H1 (cell line): ENCODE results near the gene SLC39A13. TPM values are rescaled to one million over a fixed set of nuclear protein-coding genes. Genes with fewer than 3 reads are reported as not detected.

Experiments used
- CTCF ChIA-PET: fragments of 300-600 bp; sonication (Branson Sonifier 250); formaldehyde crosslinking; loops from one replicate; lab custom pipeline; 2021; ENCODE audit not compliant: partially characterized antibody; lab: Charles Lee
- POLR2A ChIA-PET: fragments of 300-600 bp; sonication (Branson Sonifier 250); formaldehyde crosslinking; loops from one replicate; lab custom pipeline; 2021; ENCODE audit warnings: inconsistent platforms; ENCODE audit not compliant: partially characterized antibody; lab: Charles Lee
- DNase-seq, 2 experiments: peaks; one replicate each; pipeline versions ENCODE4 v3.0.0 to v3.0.0-alpha.2; 2010 to 2022; ENCODE audit warnings: low spot score in 2 of 2, low read depth in 1 of 2, mixed read lengths in 1 of 2
- FAIRE-seq: peaks from 2 replicates; lab custom pipeline; 2011; peaks lifted over from hg19 to GRCh38; lab: Jason Lieb, UNC
- H2AFZ ChIP-seq: 2 replicates; pipeline ENCODE4 v1.8.1; 2012; ENCODE audit warnings: low read length, inconsistent platforms
- H2AK5ac ChIP-seq: 2 replicates; pipeline ENCODE4 v1.6.1; 2013; ENCODE audit warnings: low read depth, low read length
- H2BK120ac ChIP-seq: replicated peaks from 2 replicates; pipeline ENCODE3; 2013; ENCODE audit warnings: low read depth, low read length, inconsistent platforms
- H2BK12ac ChIP-seq: 2 replicates; pipeline ENCODE4 v1.6.1; 2013; ENCODE audit warnings: low read depth, low read length
- H2BK15ac ChIP-seq: 2 replicates; pipeline ENCODE4 v1.6.1; 2013; ENCODE audit warnings: low read length
- H2BK20ac ChIP-seq: 2 replicates; pipeline ENCODE4 v1.6.1; 2013; ENCODE audit warnings: low read length
- H2BK5ac ChIP-seq: 2 replicates; pipeline ENCODE4 v1.6.1; 2013; ENCODE audit warnings: low read depth, low read length
- H3K14ac ChIP-seq: 2 replicates; pipeline ENCODE4 v1.6.1; 2013; ENCODE audit warnings: inconsistent platforms; ENCODE audit not compliant: insufficient read length
- H3K18ac ChIP-seq: 2 replicates; pipeline ENCODE4 v1.6.1; 2013; ENCODE audit warnings: low read length; ENCODE audit errors: extremely low read depth
- H3K23ac ChIP-seq: 2 replicates; pipeline ENCODE4 v1.6.1; 2013; ENCODE audit warnings: inconsistent platforms; ENCODE audit not compliant: insufficient read length
- H3K23me2 ChIP-seq: 2 replicates; pipeline ENCODE4 v1.6.1; 2013; ENCODE audit warnings: low read depth, low read length
- H3K27ac ChIP-seq: 2 replicates; pipeline ENCODE4 v1.6.1; 2011; ENCODE audit warnings: low read depth, low read length, inconsistent platforms
- H3K27me3 ChIP-seq, 4 experiments: replicated peaks in 1 of 4; 1 replicate in 1 of 4; 2 replicates in 3 of 4; pipeline versions ENCODE4 v1.6.1 to v1.8.1; 2011 to 2013; ENCODE audit warnings: low read length in 3 of 4, mild to moderate bottlenecking in 3 of 4, inconsistent platforms in 2 of 4, mixed read lengths in 2 of 4, moderate library complexity in 1 of 4; ENCODE audit not compliant: control insufficient read depth in 3 of 4, insufficient read depth in 3 of 4; ENCODE audit errors: extremely low read depth in 1 of 4
- H3K36me3 ChIP-seq, 4 experiments: 2 replicates each; pipeline versions ENCODE4 v1.6.1 to v1.8.1; 2011 to 2013; ENCODE audit warnings: mild to moderate bottlenecking in 4 of 4, low read length in 3 of 4, moderate library complexity in 2 of 4, control low read depth in 1 of 4, inconsistent platforms in 1 of 4; ENCODE audit not compliant: insufficient read depth in 4 of 4, control insufficient read depth in 2 of 4
- H3K4ac ChIP-seq: replicated peaks from 2 replicates; pipeline ENCODE3; 2013; ENCODE audit warnings: low read length, low read depth, mixed read lengths, inconsistent platforms; ENCODE audit not compliant: insufficient read length
- H3K4me1 ChIP-seq, 4 experiments: replicated peaks in 1 of 4; 1 replicate in 1 of 4; 2 replicates in 3 of 4; pipeline versions ENCODE4 v1.6.1 to v1.8.1; 2011 to 2013; ENCODE audit warnings: low read length in 3 of 4, inconsistent platforms in 2 of 4, mixed read lengths in 1 of 4; ENCODE audit not compliant: insufficient read depth in 4 of 4, control insufficient read depth in 3 of 4
- H3K4me2 ChIP-seq, 2 experiments: 2 replicates each; pipeline versions ENCODE4 v1.6.1 to v1.8.1; 2011 to 2013; ENCODE audit warnings: low read depth in 2 of 2, low read length in 2 of 2, control low read depth in 1 of 2, inconsistent platforms in 1 of 2, mild to moderate bottlenecking in 1 of 2; ENCODE audit not compliant: insufficient read depth in 1 of 2
- H3K4me3 ChIP-seq, 4 experiments: fragments of 200-600, 300-600 bp in 1 of 4; sonication (generic), shearing (Covaris generic), sonication (Bioruptor Twin) in 1 of 4; 2 replicates each; pipeline versions ENCODE4 v1.5.1 to v1.8.1; 2011 to 2016; ENCODE audit warnings: low read length in 4 of 4, low read depth in 3 of 4, control low read depth in 2 of 4, inconsistent platforms in 2 of 4, mild to moderate bottlenecking in 2 of 4, mixed read lengths in 1 of 4, moderate library complexity in 1 of 4; ENCODE audit not compliant: insufficient read depth in 2 of 4; ENCODE audit errors: extremely low read depth in 1 of 4
- H3K56ac ChIP-seq: replicated peaks from 2 replicates; pipeline ENCODE3; 2013; ENCODE audit warnings: low read depth, mild to moderate bottlenecking, mixed read lengths, low read length, inconsistent platforms; ENCODE audit not compliant: insufficient read length
- H3K79me1 ChIP-seq: 2 replicates; pipeline ENCODE4 v1.6.1; 2013; ENCODE audit warnings: low read depth, low read length, control low read depth
- H3K79me2 ChIP-seq, 2 experiments: 2 replicates each; pipeline versions ENCODE4 v1.6.1 to v1.8.1; 2012 to 2013; ENCODE audit warnings: low read length in 2 of 2, mild to moderate bottlenecking in 2 of 2, inconsistent platforms in 1 of 2; ENCODE audit not compliant: insufficient read depth in 2 of 2, control insufficient read depth in 1 of 2
- H3K9ac ChIP-seq, 4 experiments: replicated peaks in 1 of 4; 1 replicate in 1 of 4; 2 replicates in 3 of 4; pipeline versions ENCODE4 v1.6.1 to v1.8.1; 2011 to 2013; ENCODE audit warnings: low read depth in 3 of 4, low read length in 3 of 4, control low read depth in 2 of 4, mild to moderate bottlenecking in 2 of 4, moderate library complexity in 2 of 4, inconsistent platforms in 1 of 4; ENCODE audit errors: extremely low read depth in 1 of 4
- H3K9me3 ChIP-seq, 2 experiments: 2 replicates each; pipeline versions ENCODE4 v1.6.1 to v1.8.1; 2012 to 2013; ENCODE audit warnings: mild to moderate bottlenecking in 2 of 2, moderate library complexity in 2 of 2, control low read depth in 1 of 2, inconsistent platforms in 1 of 2, low read depth in 1 of 2, low read length in 1 of 2, mixed read lengths in 1 of 2; ENCODE audit not compliant: insufficient read depth in 2 of 2
- H4K20me1 ChIP-seq, 2 experiments: replicated peaks in 1 of 2; 2 replicates each; pipeline versions ENCODE3 to v1.8.1; 2011 to 2013; ENCODE audit warnings: inconsistent platforms in 2 of 2, low read length in 2 of 2, mild to moderate bottlenecking in 1 of 2; ENCODE audit not compliant: insufficient read depth in 2 of 2, control insufficient read depth in 1 of 2
- H4K5ac ChIP-seq: 2 replicates; pipeline ENCODE4 v1.6.1; 2013; ENCODE audit warnings: low read length, low read depth, mixed read lengths, inconsistent platforms; ENCODE audit not compliant: insufficient read length
- H4K8ac ChIP-seq: 2 replicates; pipeline ENCODE4 v1.8.0; 2013; ENCODE audit warnings: mild to moderate bottlenecking, moderate library complexity, low read length, inconsistent platforms; ENCODE audit not compliant: insufficient read depth; ENCODE audit errors: extremely low read depth
- H4K91ac ChIP-seq: replicated peaks from 2 replicates; pipeline ENCODE3; 2013; ENCODE audit warnings: low read length, mixed read lengths, inconsistent platforms; ENCODE audit not compliant: insufficient read length
- FOSL1 ChIP-seq: IDR thresholded peaks from 2 replicates; pipeline ENCODE4 v1.6.1; 2011; ENCODE audit warnings: mild to moderate bottlenecking, low read depth, low read length, moderate library complexity; ENCODE audit not compliant: insufficient read depth
- KDM5A ChIP-seq: fragments of 200-600 bp; IDR thresholded peaks from 2 replicates; pipeline ENCODE4 v1.7.1; 2012; ENCODE audit warnings: mild to moderate bottlenecking, low read length, inconsistent platforms, mixed read lengths
- SAP30 ChIP-seq: fragments of 300-600 bp; sonication (generic); IDR thresholded peaks from 2 replicates; pipeline ENCODE4 v1.7.1; 2012; ENCODE audit warnings: low read length, moderate library complexity, mild to moderate bottlenecking, inconsistent platforms; ENCODE audit not compliant: insufficient read depth, insufficient replicate concordance
- WGBS, 2 experiments: shearing (Covaris generic) in 1 of 2; methylation state at CpG; one replicate each; pipeline versions ENCODE4 v1.1.6 to v1.1.7; 2013 to 2015; ENCODE audit warnings: low lambda C conversion rate in 2 of 2, mixed read lengths in 2 of 2, inconsistent platforms in 1 of 2, low coverage in 1 of 2, missing lambda C conversion rate in 1 of 2; ENCODE audit not compliant: insufficient replicate concordance in 2 of 2, insufficient coverage in 1 of 2, insufficient read length in 1 of 2; ENCODE audit errors: extremely low coverage in 1 of 2, missing lambda C conversion rate in 1 of 2; 5-methylcytosine and 5-hydroxymethylcytosine counted together
- polyA plus RNA-seq, 7 experiments: library from polyadenylated mRNA; depleted of rRNA in 3 of 7; stranded (reverse) in 5 of 7; unstranded in 2 of 7; fragments of >200 nt in 5 of 7; fragments of 200-250 nt in 2 of 7; gene quantifications; 1 replicate in 5 of 7; 2 replicates in 1 of 7; 4 replicates in 1 of 7; pipeline versions ENCODE4 v1.2.1 to v1.2.3, GENCODE V29; 2011 to 2013; ENCODE audit warnings: missing spikeins in 2 of 7, mixed read lengths in 2 of 7
- total RNA-seq: library from RNA; stranded (reverse); fragmentation: NEBNext Ultra II Directional; extraction: Animal tissue kit (Norgen Biotek cat#: 25700); gene quantifications from 2 replicates; pipeline ENCODE4 v1.2.1, GENCODE V29; 2021
- TF ChIP-seq, protein P1 (sequence below): IDR thresholded peaks from 2 replicates; pipeline ENCODE4 v1.6.1; 2012; ENCODE audit warnings: low read length, inconsistent platforms

The SLC39A13 gene
- total and polyA plus RNA-seq, 2 of the 8 experiments (the other 6 are each of a cell fraction or from before 2014, with no cell fraction given), result 23.2 to 30.0 TPM

DNA sequence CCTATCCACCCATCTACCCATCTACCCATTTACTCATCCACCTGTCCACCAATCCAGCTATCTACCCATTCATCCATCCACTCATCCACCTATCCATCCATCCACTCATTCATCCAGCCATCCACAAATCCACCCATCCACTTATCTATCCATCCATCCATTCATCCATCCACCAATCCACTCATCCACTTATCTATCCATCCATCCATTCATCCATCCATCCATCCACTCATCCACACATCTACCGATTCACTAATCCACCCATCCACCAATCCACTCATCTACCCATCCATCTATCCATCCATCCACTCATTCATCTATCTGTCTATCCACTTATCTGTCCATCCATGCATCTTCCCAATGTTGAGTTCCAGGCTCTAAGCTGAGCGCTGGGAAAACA is 28.3 kb upstream of the SLC39A13 start:
- Histone ChIP-seq H4K8ac (no peak overlapping the region), H2AFZ (no peak overlapping the region), H3K23me2 (peaks cover 9% of the 10 kb centered on the region; the same call in 1 of the 2 replicates), H3K4me2 (no peak overlapping the region), H2BK20ac (no peak overlapping the region), H3K9ac (no peak overlapping the region), H2BK120ac (no peak overlapping the region), H3K4ac (no peak overlapping the region), H3K14ac (no peak overlapping the region), H3K27ac (no peak overlapping the region), H2AK5ac (no peak overlapping the region), H3K4me3 (no peak overlapping the region), H3K4me1 (peaks cover 0 to 5% (median 2%) of the 10 kb centered on the region in 4 experiments; a peak in 5 of 7 replicates), H3K79me2 (no peaks in the 10 kb centered on the region), H3K9me3 (no peaks in the 10 kb centered on the region), H3K23ac (no peak overlapping the region), H4K20me1 (peaks cover 0 to 2% of the 10 kb centered on the region in 2 experiments), H3K56ac (peak overlapping the region; percentile 93), H2BK12ac (no peak overlapping the region), H3K79me1 (no peaks in the 10 kb centered on the region), H3K36me3 (no peaks in the 10 kb centered on the region), H3K27me3 (no peaks in the 10 kb centered on the region), H2BK15ac (no peak overlapping the region), H4K5ac (no peak overlapping the region), H3K18ac (no peak overlapping the region), H4K91ac (no peak overlapping the region), H2BK5ac (no peak overlapping the region)
- ChIA-PET CTCF (interaction anchor here (2.9 kb wide), 1 partner anchor 9 kb away, joined by 8 read pairs; no protein-coding TSS in a partner anchor), POLR2A (no interaction called here)
- FAIRE-seq (no peak), DNase-seq (no peak)
- TF ChIP-seq SAP30 (no peak), FOSL1 (no peak), KDM5A (no peak)
- TF ChIP-seq, protein P1, sequence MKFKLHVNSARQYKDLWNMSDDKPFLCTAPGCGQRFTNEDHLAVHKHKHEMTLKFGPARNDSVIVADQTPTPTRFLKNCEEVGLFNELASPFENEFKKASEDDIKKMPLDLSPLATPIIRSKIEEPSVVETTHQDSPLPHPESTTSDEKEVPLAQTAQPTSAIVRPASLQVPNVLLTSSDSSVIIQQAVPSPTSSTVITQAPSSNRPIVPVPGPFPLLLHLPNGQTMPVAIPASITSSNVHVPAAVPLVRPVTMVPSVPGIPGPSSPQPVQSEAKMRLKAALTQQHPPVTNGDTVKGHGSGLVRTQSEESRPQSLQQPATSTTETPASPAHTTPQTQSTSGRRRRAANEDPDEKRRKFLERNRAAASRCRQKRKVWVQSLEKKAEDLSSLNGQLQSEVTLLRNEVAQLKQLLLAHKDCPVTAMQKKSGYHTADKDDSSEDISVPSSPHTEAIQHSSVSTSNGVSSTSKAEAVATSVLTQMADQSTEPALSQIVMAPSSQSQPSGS, result no peak
- WGBS, 2 experiments, result 98 to 100% methylated on average over 1 to 2 of the region's 2 CpGs
